H1 (cell line): Measurements from ENCODE around the gene BTBD8. TPM values are rescaled to one million over a fixed set of nuclear protein-coding genes. Genes with fewer than 3 reads are reported as not detected.

Experiments
- CTCF ChIA-PET: fragments of 300-600 bp; sonication (Branson Sonifier 250); formaldehyde crosslinking; loops from one replicate; lab custom pipeline; 2021; ENCODE audit not compliant: partially characterized antibody; lab: Charles Lee
- POLR2A ChIA-PET: fragments of 300-600 bp; sonication (Branson Sonifier 250); formaldehyde crosslinking; loops from one replicate; lab custom pipeline; 2021; ENCODE audit warnings: inconsistent platforms; ENCODE audit not compliant: partially characterized antibody; lab: Charles Lee
- DNase-seq, 2 experiments: peaks; one replicate each; pipeline versions ENCODE4 v3.0.0 to v3.0.0-alpha.2; 2010 to 2022; ENCODE audit warnings: low spot score in 2 of 2, low read depth in 1 of 2, mixed read lengths in 1 of 2
- FAIRE-seq: peaks from 2 replicates; lab custom pipeline; 2011; peaks lifted over from hg19 to GRCh38; lab: Jason Lieb, UNC
- H2AFZ ChIP-seq: 2 replicates; pipeline ENCODE4 v1.8.1; 2012; ENCODE audit warnings: low read length, inconsistent platforms
- H2AK5ac ChIP-seq: 2 replicates; pipeline ENCODE4 v1.6.1; 2013; ENCODE audit warnings: low read depth, low read length
- H2BK120ac ChIP-seq: replicated peaks from 2 replicates; pipeline ENCODE3; 2013; ENCODE audit warnings: low read depth, low read length, inconsistent platforms
- H2BK12ac ChIP-seq: 2 replicates; pipeline ENCODE4 v1.6.1; 2013; ENCODE audit warnings: low read depth, low read length
- H2BK15ac ChIP-seq: 2 replicates; pipeline ENCODE4 v1.6.1; 2013; ENCODE audit warnings: low read length
- H2BK20ac ChIP-seq: 2 replicates; pipeline ENCODE4 v1.6.1; 2013; ENCODE audit warnings: low read length
- H2BK5ac ChIP-seq: 2 replicates; pipeline ENCODE4 v1.6.1; 2013; ENCODE audit warnings: low read depth, low read length
- H3K14ac ChIP-seq: 2 replicates; pipeline ENCODE4 v1.6.1; 2013; ENCODE audit warnings: inconsistent platforms; ENCODE audit not compliant: insufficient read length
- H3K18ac ChIP-seq: 2 replicates; pipeline ENCODE4 v1.6.1; 2013; ENCODE audit warnings: low read length; ENCODE audit errors: extremely low read depth
- H3K23ac ChIP-seq: 2 replicates; pipeline ENCODE4 v1.6.1; 2013; ENCODE audit warnings: inconsistent platforms; ENCODE audit not compliant: insufficient read length
- H3K23me2 ChIP-seq: 2 replicates; pipeline ENCODE4 v1.6.1; 2013; ENCODE audit warnings: low read depth, low read length
- H3K27ac ChIP-seq: 2 replicates; pipeline ENCODE4 v1.6.1; 2011; ENCODE audit warnings: low read depth, low read length, inconsistent platforms
- H3K27me3 ChIP-seq, 4 experiments: replicated peaks in 1 of 4; 1 replicate in 1 of 4; 2 replicates in 3 of 4; pipeline versions ENCODE4 v1.6.1 to v1.8.1; 2011 to 2013; ENCODE audit warnings: low read length in 3 of 4, mild to moderate bottlenecking in 3 of 4, inconsistent platforms in 2 of 4, mixed read lengths in 2 of 4, moderate library complexity in 1 of 4; ENCODE audit not compliant: control insufficient read depth in 3 of 4, insufficient read depth in 3 of 4; ENCODE audit errors: extremely low read depth in 1 of 4
- H3K36me3 ChIP-seq, 4 experiments: 2 replicates each; pipeline versions ENCODE4 v1.6.1 to v1.8.1; 2011 to 2013; ENCODE audit warnings: mild to moderate bottlenecking in 4 of 4, low read length in 3 of 4, moderate library complexity in 2 of 4, control low read depth in 1 of 4, inconsistent platforms in 1 of 4; ENCODE audit not compliant: insufficient read depth in 4 of 4, control insufficient read depth in 2 of 4
- H3K4ac ChIP-seq: replicated peaks from 2 replicates; pipeline ENCODE3; 2013; ENCODE audit warnings: low read length, low read depth, mixed read lengths, inconsistent platforms; ENCODE audit not compliant: insufficient read length
- H3K4me1 ChIP-seq, 4 experiments: replicated peaks in 1 of 4; 1 replicate in 1 of 4; 2 replicates in 3 of 4; pipeline versions ENCODE4 v1.6.1 to v1.8.1; 2011 to 2013; ENCODE audit warnings: low read length in 3 of 4, inconsistent platforms in 2 of 4, mixed read lengths in 1 of 4; ENCODE audit not compliant: insufficient read depth in 4 of 4, control insufficient read depth in 3 of 4
- H3K4me2 ChIP-seq, 2 experiments: 2 replicates each; pipeline versions ENCODE4 v1.6.1 to v1.8.1; 2011 to 2013; ENCODE audit warnings: low read depth in 2 of 2, low read length in 2 of 2, control low read depth in 1 of 2, inconsistent platforms in 1 of 2, mild to moderate bottlenecking in 1 of 2; ENCODE audit not compliant: insufficient read depth in 1 of 2
- H3K4me3 ChIP-seq, 4 experiments: fragments of 200-600, 300-600 bp in 1 of 4; sonication (generic), shearing (Covaris generic), sonication (Bioruptor Twin) in 1 of 4; 2 replicates each; pipeline versions ENCODE4 v1.5.1 to v1.8.1; 2011 to 2016; ENCODE audit warnings: low read length in 4 of 4, low read depth in 3 of 4, control low read depth in 2 of 4, inconsistent platforms in 2 of 4, mild to moderate bottlenecking in 2 of 4, mixed read lengths in 1 of 4, moderate library complexity in 1 of 4; ENCODE audit not compliant: insufficient read depth in 2 of 4; ENCODE audit errors: extremely low read depth in 1 of 4
- H3K56ac ChIP-seq: replicated peaks from 2 replicates; pipeline ENCODE3; 2013; ENCODE audit warnings: low read depth, mild to moderate bottlenecking, mixed read lengths, low read length, inconsistent platforms; ENCODE audit not compliant: insufficient read length
- H3K79me1 ChIP-seq: 2 replicates; pipeline ENCODE4 v1.6.1; 2013; ENCODE audit warnings: low read depth, low read length, control low read depth
- H3K79me2 ChIP-seq, 2 experiments: 2 replicates each; pipeline versions ENCODE4 v1.6.1 to v1.8.1; 2012 to 2013; ENCODE audit warnings: low read length in 2 of 2, mild to moderate bottlenecking in 2 of 2, inconsistent platforms in 1 of 2; ENCODE audit not compliant: insufficient read depth in 2 of 2, control insufficient read depth in 1 of 2
- H3K9ac ChIP-seq, 4 experiments: replicated peaks in 1 of 4; 1 replicate in 1 of 4; 2 replicates in 3 of 4; pipeline versions ENCODE4 v1.6.1 to v1.8.1; 2011 to 2013; ENCODE audit warnings: low read depth in 3 of 4, low read length in 3 of 4, control low read depth in 2 of 4, mild to moderate bottlenecking in 2 of 4, moderate library complexity in 2 of 4, inconsistent platforms in 1 of 4; ENCODE audit errors: extremely low read depth in 1 of 4
- H3K9me3 ChIP-seq, 2 experiments: 2 replicates each; pipeline versions ENCODE4 v1.6.1 to v1.8.1; 2012 to 2013; ENCODE audit warnings: mild to moderate bottlenecking in 2 of 2, moderate library complexity in 2 of 2, control low read depth in 1 of 2, inconsistent platforms in 1 of 2, low read depth in 1 of 2, low read length in 1 of 2, mixed read lengths in 1 of 2; ENCODE audit not compliant: insufficient read depth in 2 of 2
- H4K20me1 ChIP-seq, 2 experiments: replicated peaks in 1 of 2; 2 replicates each; pipeline versions ENCODE3 to v1.8.1; 2011 to 2013; ENCODE audit warnings: inconsistent platforms in 2 of 2, low read length in 2 of 2, mild to moderate bottlenecking in 1 of 2; ENCODE audit not compliant: insufficient read depth in 2 of 2, control insufficient read depth in 1 of 2
- H4K5ac ChIP-seq: 2 replicates; pipeline ENCODE4 v1.6.1; 2013; ENCODE audit warnings: low read length, low read depth, mixed read lengths, inconsistent platforms; ENCODE audit not compliant: insufficient read length
- H4K8ac ChIP-seq: 2 replicates; pipeline ENCODE4 v1.8.0; 2013; ENCODE audit warnings: mild to moderate bottlenecking, moderate library complexity, low read length, inconsistent platforms; ENCODE audit not compliant: insufficient read depth; ENCODE audit errors: extremely low read depth
- H4K91ac ChIP-seq: replicated peaks from 2 replicates; pipeline ENCODE3; 2013; ENCODE audit warnings: low read length, mixed read lengths, inconsistent platforms; ENCODE audit not compliant: insufficient read length
- WGBS, 2 experiments: shearing (Covaris generic) in 1 of 2; methylation state at CpG; one replicate each; pipeline versions ENCODE4 v1.1.6 to v1.1.7; 2013 to 2015; ENCODE audit warnings: low lambda C conversion rate in 2 of 2, mixed read lengths in 2 of 2, inconsistent platforms in 1 of 2, low coverage in 1 of 2, missing lambda C conversion rate in 1 of 2; ENCODE audit not compliant: insufficient replicate concordance in 2 of 2, insufficient coverage in 1 of 2, insufficient read length in 1 of 2; ENCODE audit errors: extremely low coverage in 1 of 2, missing lambda C conversion rate in 1 of 2; 5-methylcytosine and 5-hydroxymethylcytosine counted together
- polyA plus RNA-seq, 7 experiments: library from polyadenylated mRNA; depleted of rRNA in 3 of 7; stranded (reverse) in 5 of 7; unstranded in 2 of 7; fragments of >200 nt in 5 of 7; fragments of 200-250 nt in 2 of 7; gene quantifications; 1 replicate in 5 of 7; 2 replicates in 1 of 7; 4 replicates in 1 of 7; pipeline versions ENCODE4 v1.2.1 to v1.2.3, GENCODE V29; 2011 to 2013; ENCODE audit warnings: missing spikeins in 2 of 7, mixed read lengths in 2 of 7
- total RNA-seq: library from RNA; stranded (reverse); fragmentation: NEBNext Ultra II Directional; extraction: Animal tissue kit (Norgen Biotek cat#: 25700); gene quantifications from 2 replicates; pipeline ENCODE4 v1.2.1, GENCODE V29; 2021
- TF ChIP-seq, protein P1 (sequence below): IDR thresholded peaks from 2 replicates; pipeline ENCODE4 v1.6.1; 2012; ENCODE audit warnings: inconsistent platforms

Gene BTBD8
- total and polyA plus RNA-seq, 2 of the 8 experiments (the other 6 are each of a cell fraction or from before 2014, with no cell fraction given): 0.44 to 2.5 TPM

DNA sequence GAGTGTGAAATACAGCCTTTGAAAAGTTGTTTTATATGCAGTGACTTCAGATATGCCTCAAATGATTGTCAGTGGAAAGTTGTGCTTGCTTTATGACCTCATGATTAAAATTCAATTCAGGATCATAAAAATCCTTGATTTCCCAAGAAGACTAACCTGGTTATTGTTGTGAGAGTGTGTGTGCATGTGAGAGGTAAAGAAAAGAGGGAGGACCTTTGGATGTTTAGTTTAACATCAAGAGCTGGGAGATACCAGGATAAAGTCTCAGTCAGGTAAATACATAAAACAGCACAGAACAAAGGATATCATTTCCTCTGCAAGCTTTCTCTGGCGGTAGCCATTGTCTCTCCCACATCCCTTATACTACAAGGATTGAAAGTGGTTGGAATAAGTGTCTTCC lies 14.4 kb downstream of the BTBD8 start:
- POLR2A ChIA-PET: no interaction called here

More for the DNA sequence above, 14.4 kb downstream of the BTBD8 start:
- FAIRE-seq (no peak), DNase-seq (no peak)
- no peak overlapping the region for H3K4me2 ChIP-seq
- H2AK5ac ChIP-seq: no peak overlapping the region
- H4K8ac ChIP-seq: no peak overlapping the region
- H3K9ac ChIP-seq: no peak overlapping the region
- H2AFZ ChIP-seq: no peak overlapping the region
- H2BK120ac ChIP-seq: no peak overlapping the region
- no peak overlapping the region for H4K5ac ChIP-seq
- no peaks in the 10 kb centered on the region for H3K23me2 ChIP-seq
- H3K56ac ChIP-seq: no peak overlapping the region
- H3K27ac ChIP-seq: no peak overlapping the region
- H3K79me2 ChIP-seq: no peaks in the 10 kb centered on the region
- no peaks in the 10 kb centered on the region for H3K9me3 ChIP-seq
- H3K23ac ChIP-seq: no peak overlapping the region
- 83% methylated on average over 1 of the region's 1 CpG; no CpG with 5 or more reads in 1 of the 2 experiments for WGBS, 2 experiments
- no peak overlapping the region for H2BK5ac ChIP-seq
- no peak overlapping the region for H3K14ac ChIP-seq
- H2BK20ac ChIP-seq: no peak overlapping the region
- no peaks in the 10 kb centered on the region for H4K20me1 ChIP-seq
- H3K4ac ChIP-seq: no peak overlapping the region
- H3K18ac ChIP-seq: no peak overlapping the region
- H3K79me1 ChIP-seq: no peaks in the 10 kb centered on the region; the same call in 1 of the 2 replicates
- no peaks in the 10 kb centered on the region for H3K4me1 ChIP-seq
- H2BK12ac ChIP-seq: no peak overlapping the region
- no peak overlapping the region for H4K91ac ChIP-seq
- no peaks in the 10 kb centered on the region for H3K36me3 ChIP-seq
- H2BK15ac ChIP-seq: no peak overlapping the region
- TF ChIP-seq, protein P1, sequence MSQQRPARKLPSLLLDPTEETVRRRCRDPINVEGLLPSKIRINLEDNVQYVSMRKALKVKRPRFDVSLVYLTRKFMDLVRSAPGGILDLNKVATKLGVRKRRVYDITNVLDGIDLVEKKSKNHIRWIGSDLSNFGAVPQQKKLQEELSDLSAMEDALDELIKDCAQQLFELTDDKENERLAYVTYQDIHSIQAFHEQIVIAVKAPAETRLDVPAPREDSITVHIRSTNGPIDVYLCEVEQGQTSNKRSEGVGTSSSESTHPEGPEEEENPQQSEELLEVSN: no peak
- TF ChIP-seq, all 59 proteins: peak for 0
- CTCF ChIA-PET: interaction anchor here (0.6 kb wide), 1 partner anchor 54 kb away, joined by 3 read pairs; no protein-coding TSS in a partner anchor
- Histone ChIP-seq H3K4me3 (no peak overlapping the region), H3K27me3 (no peaks in the 10 kb centered on the region)
